ENCODE results near the gene CDADC1. TPM values are rescaled to one million over a fixed set of nuclear protein-coding genes. Genes with fewer than 3 reads are reported as not detected.

Gene CDADC1
- total RNA-seq, 3 donors from 2014 or later: 7.3 to 8.5 (median 8.2) TPM

DNA sequence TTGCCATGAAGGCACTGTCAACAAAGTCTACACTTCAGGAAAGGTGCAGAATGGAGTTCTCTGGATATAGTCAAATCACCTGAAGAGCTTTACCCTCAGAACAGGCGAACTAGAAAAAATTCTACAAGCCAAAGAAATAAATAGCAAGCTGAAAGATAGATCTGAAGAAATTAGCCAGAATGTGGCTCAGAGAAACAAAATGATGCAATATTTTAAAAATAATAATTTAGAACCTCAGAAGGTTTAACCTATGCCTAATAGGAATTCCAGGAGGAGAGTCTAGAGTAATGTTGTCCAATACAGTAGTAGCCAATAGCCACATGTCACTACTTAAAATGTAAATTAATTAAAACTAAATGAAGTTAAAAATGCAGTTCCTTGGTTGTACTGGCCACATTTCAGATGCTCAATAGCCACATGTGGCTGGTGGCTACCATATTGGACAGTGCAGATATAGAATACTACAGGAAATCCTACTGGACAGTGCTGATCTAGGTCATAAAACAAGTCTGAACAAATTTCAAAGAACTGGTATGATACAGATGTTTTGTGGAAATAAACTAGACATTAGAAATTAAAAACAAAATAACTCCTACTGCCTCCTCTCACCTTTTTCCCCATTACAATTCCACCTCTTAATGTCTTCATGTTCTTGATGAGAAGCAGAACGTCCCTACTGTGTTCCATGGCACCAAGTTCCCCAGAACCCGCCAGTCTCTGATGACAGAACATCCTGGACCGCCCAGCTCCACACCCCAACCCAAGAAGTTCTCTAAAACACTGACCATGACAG, 679 bp upstream of the CDADC1 start:
- Histone ChIP-seq H3K9me3 (peaks cover 0 to 4% of the 10 kb centered on the region in 2 donors), H3K36me3 (no peaks in the 10 kb centered on the region), H3K27me3 (no peaks in the 10 kb centered on the region), H3K4me3 (peak overlapping the region; percentile 80 to 91 (median 85)), H3K4me1 (no peaks in the 10 kb centered on the region), H3K27ac (peak overlapping the region; percentile 95)
- no peak for DNase-seq (ENCODE audit: low spot score in 2 of 2)
- intact Hi-C loops (cut with DNase I; ENCODE audit: low total_unique reads): no loop called here
- TF ChIP-seq, protein P1, sequence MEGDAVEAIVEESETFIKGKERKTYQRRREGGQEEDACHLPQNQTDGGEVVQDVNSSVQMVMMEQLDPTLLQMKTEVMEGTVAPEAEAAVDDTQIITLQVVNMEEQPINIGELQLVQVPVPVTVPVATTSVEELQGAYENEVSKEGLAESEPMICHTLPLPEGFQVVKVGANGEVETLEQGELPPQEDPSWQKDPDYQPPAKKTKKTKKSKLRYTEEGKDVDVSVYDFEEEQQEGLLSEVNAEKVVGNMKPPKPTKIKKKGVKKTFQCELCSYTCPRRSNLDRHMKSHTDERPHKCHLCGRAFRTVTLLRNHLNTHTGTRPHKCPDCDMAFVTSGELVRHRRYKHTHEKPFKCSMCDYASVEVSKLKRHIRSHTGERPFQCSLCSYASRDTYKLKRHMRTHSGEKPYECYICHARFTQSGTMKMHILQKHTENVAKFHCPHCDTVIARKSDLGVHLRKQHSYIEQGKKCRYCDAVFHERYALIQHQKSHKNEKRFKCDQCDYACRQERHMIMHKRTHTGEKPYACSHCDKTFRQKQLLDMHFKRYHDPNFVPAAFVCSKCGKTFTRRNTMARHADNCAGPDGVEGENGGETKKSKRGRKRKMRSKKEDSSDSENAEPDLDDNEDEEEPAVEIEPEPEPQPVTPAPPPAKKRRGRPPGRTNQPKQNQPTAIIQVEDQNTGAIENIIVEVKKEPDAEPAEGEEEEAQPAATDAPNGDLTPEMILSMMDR (IDR thresholded peaks at IDR 0.05): no peak
- TF ChIP-seq POLR2AphosphoS5 (IDR thresholded peaks at IDR 0.05) (no peak), POLR2A (IDR thresholded peaks at IDR 0.05) (no peak)

DNA sequence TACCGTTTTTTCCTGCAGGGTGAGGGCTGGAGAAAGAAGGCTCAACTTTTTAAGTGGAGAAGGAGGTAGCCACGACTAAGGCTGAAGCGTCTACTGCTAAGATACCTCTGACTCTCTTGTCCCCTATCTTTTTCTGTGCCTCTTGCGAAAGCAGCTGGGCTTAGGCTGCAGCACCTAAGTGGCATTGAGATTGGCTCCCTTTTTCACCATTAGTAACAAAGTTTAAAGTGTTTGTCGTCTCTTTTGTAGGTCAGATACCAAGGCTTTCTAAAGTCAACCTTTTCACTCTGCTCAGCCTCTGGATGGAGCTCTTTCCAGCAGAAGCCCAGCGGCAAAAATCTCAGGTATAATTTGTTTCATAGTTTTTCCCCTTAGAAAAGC, 887 bp downstream of the CDADC1 start:
- H3K9me3 ChIP-seq: no peaks in the 10 kb centered on the region
- peak overlapping the region; percentile 80 to 91 (median 85) for H3K4me3 ChIP-seq
- peak overlapping the region; percentile 95 for H3K27ac ChIP-seq
- intact Hi-C loops (cut with DNase I; ENCODE audit: low total_unique reads): no loop called here
- no peak for DNase-seq (ENCODE audit: low spot score in 2 of 2)
- H3K36me3 ChIP-seq: no peaks in the 10 kb centered on the region
- H3K4me1 ChIP-seq: no peaks in the 10 kb centered on the region
- H3K27me3 ChIP-seq: no peaks in the 10 kb centered on the region
- no peak for TF ChIP-seq POLR2A (IDR thresholded peaks at IDR 0.05)
- TF ChIP-seq POLR2AphosphoS5 (IDR thresholded peaks at IDR 0.05): no peak
- TF ChIP-seq, protein P1 (IDR thresholded peaks at IDR 0.05): no peak

DNA sequence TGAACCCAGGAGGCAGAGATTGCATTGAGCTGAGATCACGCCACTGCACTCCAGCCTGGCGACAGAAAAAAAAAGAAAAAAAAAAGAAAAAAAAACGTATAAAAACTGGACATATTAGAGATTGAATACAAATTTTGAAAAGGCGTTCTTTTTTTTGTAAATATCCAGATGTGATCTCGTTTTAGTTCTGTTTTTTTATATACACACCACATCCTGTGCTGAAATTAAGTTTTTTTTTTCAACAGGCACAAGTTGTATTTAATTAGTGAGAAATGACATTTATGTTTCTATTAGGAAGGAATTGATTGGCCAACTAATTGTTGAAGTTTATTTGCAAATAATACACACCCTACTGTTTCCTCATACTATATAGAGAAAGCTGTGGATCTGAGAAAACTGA, 3.6 kb downstream of the CDADC1 start:
- TF ChIP-seq POLR2AphosphoS5 (IDR thresholded peaks at IDR 0.05): no peak
- TF ChIP-seq, protein P1 (IDR thresholded peaks at IDR 0.05): no peak
- no peak for TF ChIP-seq POLR2A (IDR thresholded peaks at IDR 0.05)
- DNase-seq (ENCODE audit: low spot score in 2 of 2): no peak
- no peaks in the 10 kb centered on the region for H3K36me3 ChIP-seq
- no peak overlapping the region for H3K4me3 ChIP-seq
- H3K4me1 ChIP-seq: no peaks in the 10 kb centered on the region
- no peaks in the 10 kb centered on the region for H3K27me3 ChIP-seq
- intact Hi-C loops (cut with DNase I; ENCODE audit: low total_unique reads): no loop called here
- no peak overlapping the region for H3K27ac ChIP-seq
- no peaks in the 10 kb centered on the region for H3K9me3 ChIP-seq

DNA sequence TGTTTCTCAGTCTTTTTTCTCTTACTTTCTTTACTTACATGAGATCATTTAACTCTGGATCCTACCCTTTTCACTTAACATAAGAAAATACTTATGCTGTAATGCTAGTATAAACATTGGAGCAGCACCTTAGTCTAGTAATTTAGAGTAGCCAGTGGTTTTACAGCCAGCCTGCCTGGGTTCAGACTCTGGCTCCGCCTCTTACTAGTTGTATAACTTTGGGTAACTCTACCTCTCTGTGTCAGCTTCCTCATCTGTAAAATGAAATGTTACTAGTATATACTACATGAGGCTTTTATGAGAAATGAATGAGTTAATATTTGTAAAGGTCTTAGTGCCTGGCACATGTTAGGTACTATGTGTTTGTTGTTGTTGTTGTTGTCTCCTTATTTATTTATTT, 5.6 kb downstream of the CDADC1 start:
- TF ChIP-seq, protein P1 (IDR thresholded peaks at IDR 0.05): no peak
- TF ChIP-seq POLR2A (IDR thresholded peaks at IDR 0.05): no peak
- no peak for TF ChIP-seq POLR2AphosphoS5 (IDR thresholded peaks at IDR 0.05)
- no peak overlapping the region for H3K27ac ChIP-seq
- DNase-seq (ENCODE audit: low spot score in 2 of 2): no peak
- intact Hi-C loops (cut with DNase I; ENCODE audit: low total_unique reads): no loop called here
- no peaks in the 10 kb centered on the region for H3K9me3 ChIP-seq
- H3K4me3 ChIP-seq: no peak overlapping the region
- H3K4me1 ChIP-seq: no peaks in the 10 kb centered on the region
- H3K36me3 ChIP-seq: no peaks in the 10 kb centered on the region
- H3K27me3 ChIP-seq: no peaks in the 10 kb centered on the region

DNA sequence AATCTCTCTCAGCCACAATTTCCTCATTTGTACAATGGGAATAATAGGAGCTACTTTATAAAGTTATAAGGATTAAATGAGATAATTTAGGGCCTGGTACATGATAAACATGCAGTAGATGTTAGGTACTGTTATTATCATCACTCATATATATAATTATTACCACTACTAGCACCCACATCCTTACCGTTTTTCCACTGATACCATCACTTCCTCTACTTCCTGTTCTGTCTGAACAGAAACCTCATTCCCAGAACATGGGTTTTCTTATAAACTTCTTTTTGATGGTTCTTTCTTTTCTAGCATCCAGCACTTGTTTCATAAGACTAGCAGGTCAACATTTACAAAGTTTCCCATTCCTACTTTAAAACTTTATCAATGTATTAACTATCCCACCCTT, 6.3 kb downstream of the CDADC1 start:
- Histone ChIP-seq H3K9me3 (no peaks in the 10 kb centered on the region), H3K36me3 (no peaks in the 10 kb centered on the region), H3K4me1 (no peaks in the 10 kb centered on the region), H3K27me3 (no peaks in the 10 kb centered on the region), H3K27ac (no peak overlapping the region), H3K4me3 (no peak overlapping the region)
- intact Hi-C loops (cut with DNase I; ENCODE audit: low total_unique reads): no loop called here
- no peak for DNase-seq (ENCODE audit: low spot score in 2 of 2)
- TF ChIP-seq POLR2AphosphoS5 (IDR thresholded peaks at IDR 0.05): no peak
- TF ChIP-seq, protein P1 (IDR thresholded peaks at IDR 0.05): no peak
- no peak for TF ChIP-seq POLR2A (IDR thresholded peaks at IDR 0.05)
